Measurements from ENCODE around the gene ARID2. TPM values are rescaled to one million over a fixed set of nuclear protein-coding genes. Genes with fewer than 3 reads are reported as not detected.

ARID2 gene
- total RNA-seq, 1 donor from 2014 or later: 49.7 TPM

GRCh38 chr12:45898094-45898493, 168.6 kb downstream of the ARID2 start:
- Mint-ChIP-seq H3K36me3 (peaks cover 51% of the 10 kb centered on the region), H3K4me3 (no peak overlapping the region), H3K27me3 (no peaks in the 10 kb centered on the region), H3K4me1 (ENCODE audit: unreplicated experiment) (no peaks in the 10 kb centered on the region), H3K27ac (no peak overlapping the region), H3K9me3 (no peaks in the 10 kb centered on the region)
- no peak for DNase-seq (ENCODE audit: extremely low spot score, unreplicated experiment)
- TF ChIP-seq CTCF (conservative IDR thresholded peaks at IDR 0.05): no peak

- Mint-ChIP-seq H3K27me3 (no peaks in the 10 kb centered on the region), H3K27ac (no peak overlapping the region), H3K36me3 (peaks cover 15% of the 10 kb centered on the region), H3K4me1 (ENCODE audit: unreplicated experiment) (peaks cover 7% of the 10 kb centered on the region), H3K9me3 (no peaks in the 10 kb centered on the region), H3K4me3 (no peak overlapping the region)
- no peak for DNase-seq (ENCODE audit: extremely low spot score, unreplicated experiment)
- TF ChIP-seq CTCF (conservative IDR thresholded peaks at IDR 0.05): no peak
These were observed 178.4 kb downstream of the ARID2 start for GRCh38 chr12:45907955-45908354.

- no peak overlapping the region for H3K4me3 Mint-ChIP-seq
- no peak for DNase-seq (ENCODE audit: extremely low spot score, unreplicated experiment)
- no peaks in the 10 kb centered on the region for H3K27me3 Mint-ChIP-seq
- no peak overlapping the region for H3K27ac Mint-ChIP-seq
- H3K4me1 Mint-ChIP-seq (ENCODE audit: unreplicated experiment): peaks cover 7% of the 10 kb centered on the region
- H3K9me3 Mint-ChIP-seq: no peaks in the 10 kb centered on the region
- TF ChIP-seq CTCF (conservative IDR thresholded peaks at IDR 0.05): no peak
- peaks cover 11% of the 10 kb centered on the region for H3K36me3 Mint-ChIP-seq
These were observed 179.7 kb downstream of the ARID2 start for GRCh38 chr12:45909041-45909713.

- Mint-ChIP-seq H3K36me3 (peaks cover 4% of the 10 kb centered on the region), H3K27me3 (no peaks in the 10 kb centered on the region), H3K27ac (no peak overlapping the region), H3K4me1 (ENCODE audit: unreplicated experiment) (peaks cover 7% of the 10 kb centered on the region), H3K9me3 (no peaks in the 10 kb centered on the region), H3K4me3 (no peak overlapping the region)
- DNase-seq (ENCODE audit: extremely low spot score, unreplicated experiment): no peak
- no peak for TF ChIP-seq CTCF (conservative IDR thresholded peaks at IDR 0.05)
These were observed 183.3 kb downstream of the ARID2 start for GRCh38 chr12:45912774-45913173.

- no peak for TF ChIP-seq CTCF (conservative IDR thresholded peaks at IDR 0.05)
- H3K27ac Mint-ChIP-seq: no peak overlapping the region
- no peaks in the 10 kb centered on the region for H3K27me3 Mint-ChIP-seq
- no peak for DNase-seq (ENCODE audit: extremely low spot score, unreplicated experiment)
- H3K4me1 Mint-ChIP-seq (ENCODE audit: unreplicated experiment): peaks cover 7% of the 10 kb centered on the region
- H3K9me3 Mint-ChIP-seq: no peaks in the 10 kb centered on the region
- no peak overlapping the region for H3K4me3 Mint-ChIP-seq
- peaks cover 4% of the 10 kb centered on the region for H3K36me3 Mint-ChIP-seq
These were observed 184.1 kb downstream of the ARID2 start for GRCh38 chr12:45913631-45914030.
